HG02571 (cell line): ENCODE results near the gene GLCCI1.
"Not testable (repeated sequence)": the region's sequence is repeated elsewhere in the genome, so short reads cannot be mapped to it uniquely, and the experiment has no call there.

Experiments
- ATAC-seq: cut with Tn5 transposase; IDR thresholded peaks from one replicate; pipeline ENCODE4 v1.9.1; 2021; ENCODE audit warnings: mild to moderate bottlenecking, moderate library complexity; ENCODE audit not compliant: unreplicated experiment

Gene GLCCI1

DNA sequence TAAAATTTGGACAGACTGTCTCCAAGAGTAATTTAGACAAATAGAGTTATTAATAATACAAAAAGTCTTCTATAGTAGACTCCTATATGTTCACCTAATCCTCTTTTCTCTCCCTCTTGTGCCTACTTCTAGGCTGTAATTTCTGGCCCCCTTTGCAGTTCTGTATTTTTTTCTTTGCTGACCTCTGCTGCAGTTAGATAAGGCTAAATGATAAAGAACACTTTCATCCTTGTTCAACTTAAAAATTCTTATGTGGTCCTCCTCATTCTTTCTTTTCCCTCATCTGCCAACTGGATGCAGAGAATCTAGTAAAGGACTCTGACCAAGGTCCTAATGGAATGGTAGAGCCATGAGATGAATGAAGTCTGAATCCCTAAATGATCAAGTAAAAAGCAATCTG, 20.1 kb downstream of the GLCCI1 start:
- no peak for ATAC-seq

DNA sequence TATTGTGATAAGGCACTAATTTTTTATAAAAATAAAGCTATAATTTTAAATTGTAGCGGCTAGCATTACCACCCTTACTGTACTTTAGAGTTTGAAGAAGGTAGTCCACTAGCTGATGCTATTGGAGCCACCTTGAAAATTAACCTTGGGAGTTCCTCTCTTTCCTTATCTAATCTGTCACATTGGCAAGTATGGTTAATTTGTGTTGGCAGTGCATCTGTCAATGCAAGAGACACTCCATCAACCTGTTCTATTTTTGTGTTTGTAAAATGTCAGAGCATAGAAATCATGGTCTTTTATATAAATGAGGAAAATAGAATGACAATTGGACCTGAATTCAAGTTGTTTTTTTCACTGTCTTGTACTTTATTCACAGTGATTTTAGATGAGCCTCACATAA, 20.5 kb downstream of the GLCCI1 start:
- no peak for ATAC-seq

DNA sequence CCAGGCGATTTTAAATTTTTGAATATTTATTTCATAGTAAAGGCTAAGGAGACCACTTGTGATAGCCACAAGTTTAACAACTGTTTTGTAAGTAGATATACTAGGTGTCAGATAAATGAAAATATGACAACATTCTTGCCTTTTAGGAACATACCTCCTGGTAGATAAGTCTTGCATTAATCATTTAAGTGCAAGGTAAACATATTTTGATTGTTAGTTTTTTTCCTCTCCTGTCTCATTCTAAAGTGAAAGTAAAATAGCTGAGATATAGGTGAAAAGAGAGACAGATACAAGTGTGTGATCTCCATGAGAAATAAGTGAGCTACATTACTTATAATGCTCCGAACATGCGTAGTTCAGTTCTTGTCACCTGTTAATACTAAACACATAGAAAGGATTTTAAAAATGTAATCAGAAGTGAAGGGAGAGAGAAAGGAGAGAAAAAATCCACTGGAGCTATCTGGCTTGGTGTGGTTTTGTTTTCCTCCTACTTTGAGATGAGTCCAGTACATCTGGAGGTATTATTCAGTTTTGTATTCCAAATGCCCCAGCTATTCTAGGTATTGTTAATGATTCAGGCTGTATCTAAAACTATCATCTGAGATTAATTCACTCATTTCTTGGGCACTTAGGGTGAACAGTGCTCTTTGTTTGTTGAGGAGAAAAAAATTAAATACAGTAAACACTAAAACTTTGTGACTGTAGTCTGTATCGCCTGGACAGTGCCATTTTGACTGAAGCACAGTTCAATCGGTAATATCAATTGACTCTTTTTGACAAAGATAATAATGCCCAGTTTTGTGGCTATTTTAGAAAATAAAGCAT, 21.2 kb downstream of the GLCCI1 start:
- ATAC-seq: no peak

DNA sequence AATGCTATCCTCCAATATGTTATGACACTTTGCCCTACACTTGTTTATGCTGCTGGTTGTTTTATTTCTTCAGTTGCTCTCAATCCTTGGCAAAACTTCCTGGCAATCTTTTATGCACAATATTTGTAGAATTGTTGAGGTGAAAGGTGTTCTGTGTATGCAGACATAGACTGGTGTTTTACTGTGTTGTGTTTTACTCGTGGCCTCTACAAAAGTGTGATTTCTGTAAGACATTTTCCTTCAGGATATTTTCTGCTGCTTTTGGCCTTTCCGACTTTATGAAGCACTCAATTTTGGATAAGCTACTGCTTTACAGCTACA, 21.8 kb downstream of the GLCCI1 start:
- no peak for ATAC-seq

DNA sequence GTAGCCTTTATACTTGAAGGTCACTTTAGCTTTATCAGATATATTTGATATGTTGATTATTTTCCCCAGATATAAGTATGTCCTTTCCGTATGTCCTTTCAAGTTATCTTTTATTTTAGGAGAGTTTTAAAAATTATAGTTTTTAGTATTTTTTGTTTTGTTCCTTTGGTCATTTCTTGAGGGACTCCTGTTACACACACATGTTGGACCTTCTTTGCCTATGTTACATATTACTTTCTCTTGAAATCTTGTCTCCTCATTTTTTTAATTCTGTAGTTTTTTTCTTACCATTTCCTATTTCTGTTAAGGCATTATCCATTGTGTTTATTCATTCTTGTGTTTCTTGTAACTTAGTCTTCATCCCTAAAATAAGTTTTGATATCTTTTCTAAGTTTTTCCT, 23.9 kb downstream of the GLCCI1 start:
- ATAC-seq: no peak

DNA sequence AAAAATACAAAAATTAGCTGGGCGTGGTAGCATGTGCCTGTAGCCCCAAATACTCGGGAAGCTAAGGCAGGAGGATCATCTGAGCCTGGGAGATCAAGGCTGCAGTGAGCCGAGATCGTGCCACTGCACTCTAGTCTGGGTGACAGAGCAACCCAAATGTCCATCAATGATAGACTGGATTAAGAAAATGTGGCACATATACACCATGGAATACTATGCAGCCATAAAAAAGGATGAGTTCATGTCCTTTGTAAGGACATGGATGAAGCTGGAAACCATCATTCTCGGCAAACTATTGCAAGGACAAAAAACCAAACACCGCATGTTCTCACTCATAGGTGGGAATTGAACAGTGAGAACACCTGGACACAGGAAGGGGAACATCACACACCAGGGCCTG, 26.8 kb downstream of the GLCCI1 start:
- ATAC-seq: not testable (repeated sequence)

DNA sequence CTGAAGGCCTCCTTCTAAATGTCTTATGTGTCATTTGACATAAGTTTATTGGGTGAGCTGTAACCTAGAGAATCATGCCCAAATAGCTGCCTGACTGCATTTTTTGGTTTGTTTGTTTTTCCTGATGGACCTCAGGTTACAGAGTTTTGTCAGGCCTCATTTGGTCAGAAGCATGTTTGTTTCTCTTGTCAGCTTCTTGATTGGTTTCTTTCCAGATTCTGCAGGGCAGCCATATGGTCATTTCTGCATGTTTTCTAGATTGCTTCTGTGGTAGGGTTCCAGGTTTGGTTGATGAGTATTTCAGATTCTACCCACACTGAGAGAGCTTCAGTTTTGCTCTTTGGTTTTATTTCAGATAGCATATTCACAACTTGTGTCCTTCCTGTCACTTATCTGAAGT, 28.0 kb downstream of the GLCCI1 start:
- no peak for ATAC-seq

DNA sequence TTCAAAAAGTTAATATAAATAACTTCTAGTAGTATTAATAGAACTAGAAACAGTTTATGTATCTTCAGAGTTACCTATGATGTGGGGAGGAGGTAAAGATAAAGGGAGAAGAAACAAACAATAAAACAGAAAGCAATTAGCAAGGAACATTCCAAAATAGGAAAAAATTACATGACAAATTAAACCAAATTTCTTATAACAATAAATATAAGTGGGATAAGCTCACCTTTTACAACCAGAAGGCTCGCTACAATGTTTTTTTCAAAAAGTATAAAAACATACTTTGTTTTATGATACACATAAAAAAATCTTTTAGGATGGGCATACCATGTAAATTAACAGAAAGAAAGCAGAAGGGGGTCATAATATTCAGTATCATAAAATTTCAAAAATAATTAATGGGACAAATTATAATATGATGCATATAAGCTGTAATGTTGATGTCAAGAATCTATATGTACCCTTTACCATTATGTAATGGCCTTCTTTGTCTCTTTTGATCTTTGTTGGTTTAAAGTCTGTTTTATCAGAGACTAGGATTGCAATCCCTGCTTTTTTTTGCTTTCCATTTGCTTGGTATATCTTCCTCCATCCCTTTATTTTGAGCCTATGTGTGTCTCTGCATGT, 31.8 kb downstream of the GLCCI1 start:
- ATAC-seq: no peak

DNA sequence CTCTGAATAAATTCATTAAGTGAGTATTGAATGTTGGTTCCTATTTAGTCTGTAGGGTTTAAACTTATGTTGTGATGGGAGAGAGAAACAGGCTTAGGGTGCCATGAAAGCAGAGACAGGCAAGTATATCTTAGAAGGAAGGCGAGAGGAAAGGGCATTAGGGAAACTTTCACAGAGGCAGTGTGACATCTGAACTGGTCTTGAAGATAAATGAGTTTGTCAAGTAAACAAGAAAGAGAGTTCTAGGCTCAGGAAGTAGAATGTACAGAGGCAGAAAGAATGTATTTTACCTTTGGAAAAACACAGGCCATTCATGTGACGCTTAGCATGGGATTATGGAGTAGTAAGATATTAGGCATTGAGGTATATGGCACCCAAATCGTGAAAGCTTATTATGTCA, 34.5 kb downstream of the GLCCI1 start:
- no peak for ATAC-seq

DNA sequence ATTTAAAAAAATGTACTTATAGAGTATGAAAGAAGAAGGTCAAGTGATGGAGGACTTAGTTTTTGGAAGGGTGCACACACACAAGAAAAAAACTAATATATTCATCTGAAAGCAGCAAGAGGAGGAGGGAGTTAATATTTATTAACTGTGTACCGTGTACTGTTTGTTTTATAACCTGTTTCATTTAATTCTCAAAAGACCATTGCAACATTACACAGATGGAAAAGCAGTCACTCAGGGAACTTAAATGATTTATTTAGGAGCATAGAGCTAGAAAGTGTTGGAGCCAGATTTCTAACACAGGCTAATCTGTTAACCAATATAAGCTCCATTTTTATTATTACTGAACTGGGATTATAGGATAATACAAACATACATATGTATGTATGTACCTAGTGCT, 36.7 kb downstream of the GLCCI1 start:
- no peak for ATAC-seq

DNA sequence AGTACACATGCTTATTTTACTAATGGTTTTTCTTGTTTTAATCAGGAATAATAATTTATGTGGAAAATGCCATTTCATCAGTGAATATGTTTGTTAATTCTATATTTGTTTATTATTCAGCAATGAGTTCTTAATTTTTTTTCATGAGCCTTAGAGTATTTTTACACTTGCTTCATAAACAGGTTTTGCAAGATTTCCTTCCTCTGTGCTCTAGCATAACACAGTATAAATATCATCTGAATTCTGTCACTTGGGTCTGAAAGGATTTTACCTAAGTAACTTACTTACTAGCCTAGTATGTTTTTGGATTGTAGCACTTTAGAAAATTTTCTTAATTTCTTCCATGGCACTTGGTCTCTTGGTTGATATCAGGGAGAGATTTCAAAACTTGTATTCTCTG, 45.8 kb downstream of the GLCCI1 start:
- no peak for ATAC-seq

DNA sequence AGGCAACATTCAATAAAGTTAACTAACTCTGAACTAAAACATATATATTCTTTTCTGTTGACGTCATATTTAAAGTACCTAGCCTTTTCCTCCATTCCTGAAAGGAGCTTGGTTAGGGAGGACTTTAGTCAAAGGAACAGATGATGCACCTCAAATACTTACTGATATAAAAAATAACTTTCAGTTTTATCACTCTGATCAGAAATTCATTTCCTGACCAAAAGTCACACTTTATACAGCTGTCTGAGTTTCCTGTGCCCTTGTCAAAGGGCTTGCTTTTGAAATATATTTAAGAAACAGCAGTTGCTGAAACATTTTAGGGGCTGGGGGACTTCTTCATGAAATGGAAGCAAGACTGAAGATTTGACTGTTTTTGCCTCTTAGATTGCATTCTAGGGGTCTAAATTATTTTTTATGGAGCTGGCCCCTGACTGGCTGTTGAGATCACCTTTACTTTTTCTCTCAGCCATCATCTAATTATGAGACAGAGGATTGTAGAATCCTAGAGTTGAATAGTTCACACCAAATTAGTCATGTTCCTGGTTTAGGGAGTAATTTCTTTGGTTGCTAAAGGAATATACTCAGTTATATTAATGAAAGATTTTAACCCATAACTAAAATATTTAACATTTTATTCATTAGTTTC, 46.6 kb downstream of the GLCCI1 start:
- no peak for ATAC-seq

DNA sequence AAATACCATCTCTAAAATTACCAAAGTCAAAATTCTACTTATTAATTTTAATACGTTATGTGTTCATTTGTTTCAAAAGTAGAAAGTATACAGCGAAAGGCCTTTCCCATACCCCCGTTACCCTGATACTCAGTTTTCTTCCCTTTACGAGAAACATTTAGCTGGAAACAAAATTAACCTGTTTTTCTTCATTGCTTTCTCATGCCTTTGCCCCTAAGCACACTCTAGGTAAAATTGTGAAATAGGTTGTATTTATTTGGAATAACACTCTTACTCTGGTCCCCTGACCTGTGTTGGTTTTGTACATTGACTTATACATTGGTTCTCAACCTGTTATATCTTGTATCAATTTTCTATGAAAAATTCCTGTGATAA, 47.1 kb downstream of the GLCCI1 start:
- ATAC-seq: no peak

DNA sequence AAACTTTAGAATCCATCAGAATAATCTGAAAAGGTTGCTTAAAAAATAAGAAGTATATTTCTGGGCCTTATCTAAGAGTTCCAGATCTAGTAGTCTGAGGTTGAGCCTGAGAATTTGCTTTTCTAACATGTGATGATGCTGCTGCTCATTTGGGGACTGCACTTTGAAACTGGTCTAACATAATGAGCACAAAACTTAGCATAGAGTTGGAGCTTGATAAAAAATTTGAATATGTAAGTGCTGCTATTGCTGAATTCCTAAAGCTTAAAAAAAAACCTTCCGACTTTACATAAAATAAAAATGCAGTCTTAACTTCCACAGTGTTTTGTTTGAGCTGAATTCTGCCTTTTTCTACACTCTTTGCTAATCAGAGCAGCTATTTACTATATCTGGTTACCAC, 48.8 kb downstream of the GLCCI1 start:
- no peak for ATAC-seq

DNA sequence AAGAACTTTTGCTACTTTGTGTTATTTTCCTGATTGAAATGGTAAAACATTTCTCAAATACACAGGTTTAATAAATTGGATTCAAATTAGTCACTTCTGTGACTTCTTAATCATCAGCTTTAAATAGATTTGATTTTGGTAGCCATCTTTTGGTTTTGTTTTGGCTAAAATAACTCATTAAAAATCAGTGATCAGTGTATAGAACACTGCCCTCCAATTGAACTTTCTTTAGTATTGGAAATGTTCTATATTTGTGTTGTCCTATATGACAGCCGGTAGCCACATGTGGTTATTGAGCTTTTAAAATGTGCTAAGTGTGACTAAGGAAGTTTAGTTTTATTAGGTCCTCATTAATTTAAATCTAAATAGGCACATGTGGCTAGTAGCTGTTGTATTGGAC, 50.4 kb downstream of the GLCCI1 start:
- no peak for ATAC-seq

DNA sequence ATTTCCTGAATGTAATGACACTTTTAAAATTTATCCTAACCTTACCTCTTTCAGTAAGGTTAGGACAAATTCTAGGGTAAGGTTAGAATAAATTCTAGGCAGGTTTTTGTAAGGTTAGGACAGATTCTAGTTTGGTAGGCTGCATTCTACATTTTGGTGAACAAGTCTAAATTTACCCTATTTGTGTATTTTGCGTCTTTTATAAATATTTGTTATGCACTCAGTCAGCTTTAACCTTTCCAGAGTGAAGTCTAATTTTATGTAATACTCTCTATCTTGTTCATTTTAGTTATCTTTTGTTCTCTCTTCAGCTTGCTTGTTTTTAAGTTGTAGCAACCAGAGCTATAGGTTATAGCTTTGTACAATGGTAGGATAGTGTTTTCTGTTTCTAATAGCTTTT, 54.0 kb downstream of the GLCCI1 start:
- no peak for ATAC-seq

DNA sequence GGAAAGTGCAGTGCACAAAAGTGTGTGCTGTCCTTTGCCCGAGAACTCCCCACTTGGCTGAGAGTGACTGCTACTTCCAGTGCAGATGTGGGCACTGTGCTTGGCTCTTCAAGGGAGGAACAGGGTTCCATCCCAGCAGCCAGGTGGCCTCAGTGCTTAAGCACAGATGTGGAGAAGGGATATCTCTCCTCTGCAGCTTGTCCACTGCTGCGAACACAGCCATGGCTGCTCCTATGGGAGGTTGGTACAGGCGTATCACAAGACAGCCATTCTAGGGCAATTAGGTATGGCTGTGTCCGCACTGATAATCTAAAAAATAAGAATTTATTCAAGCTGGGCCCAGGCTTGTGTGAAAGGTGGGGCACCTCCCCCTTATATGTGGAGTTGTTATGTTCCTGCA, 66.6 kb downstream of the GLCCI1 start:
- no peak for ATAC-seq

DNA sequence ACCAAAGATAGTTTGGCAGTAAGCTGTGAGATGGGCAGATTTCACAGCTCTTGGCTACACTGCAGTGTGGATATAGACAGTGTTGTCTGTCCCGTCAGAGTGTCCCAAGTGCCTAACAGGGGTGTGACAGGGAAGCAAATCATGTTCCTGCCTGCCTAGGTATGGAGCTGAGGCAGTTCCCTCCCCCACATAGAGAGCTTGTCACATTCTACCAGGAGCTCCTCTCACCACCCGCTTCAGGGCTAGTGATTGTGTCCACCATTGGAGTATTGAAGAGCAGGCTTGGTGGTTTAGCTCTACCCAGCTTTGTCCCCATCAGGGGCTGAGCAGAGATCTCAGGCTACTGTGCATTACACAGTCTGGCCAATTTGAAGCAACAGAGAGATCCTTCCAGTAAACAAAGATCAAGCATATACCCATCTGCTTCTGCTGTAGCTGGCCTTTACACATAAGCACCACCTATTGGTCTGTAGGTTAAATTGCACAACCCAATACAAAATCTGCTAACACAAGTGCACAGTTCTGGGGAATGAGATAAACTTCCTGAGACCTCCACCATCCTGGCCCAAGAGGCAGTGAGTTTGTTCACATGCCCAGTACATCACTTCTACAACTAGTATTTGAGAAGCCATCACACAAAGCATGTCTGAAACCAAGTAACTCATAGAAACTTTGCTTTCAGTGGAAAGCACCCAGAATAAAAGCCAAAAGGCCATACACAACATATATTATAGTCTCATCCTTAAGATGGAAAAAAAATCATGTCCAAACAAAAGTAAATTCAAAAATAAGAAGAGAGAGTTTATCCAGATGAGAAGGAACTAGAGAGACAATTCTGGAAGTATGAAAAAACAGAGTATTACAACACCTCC, 67.3 kb downstream of the GLCCI1 start:
- ATAC-seq: peak; percentile 49

DNA sequence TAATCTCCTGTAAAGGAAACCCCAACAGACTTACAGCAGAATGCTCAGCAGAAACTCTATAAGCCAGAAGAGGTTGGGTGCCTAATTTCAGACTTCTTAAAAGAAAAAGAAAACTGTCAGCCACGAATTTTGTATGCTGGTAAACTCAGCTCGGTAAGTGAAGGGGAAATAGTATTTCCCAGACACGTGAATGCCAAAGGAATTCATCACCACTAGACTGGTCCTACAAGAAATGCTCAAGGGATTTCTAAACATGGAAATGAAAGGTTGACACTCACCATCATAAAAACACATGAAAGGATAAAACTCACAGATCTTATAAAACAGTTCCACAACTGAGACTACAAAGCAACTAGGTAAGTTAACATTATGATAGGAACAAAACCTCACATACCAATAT, 68.6 kb downstream of the GLCCI1 start:
- ATAC-seq: no peak

DNA sequence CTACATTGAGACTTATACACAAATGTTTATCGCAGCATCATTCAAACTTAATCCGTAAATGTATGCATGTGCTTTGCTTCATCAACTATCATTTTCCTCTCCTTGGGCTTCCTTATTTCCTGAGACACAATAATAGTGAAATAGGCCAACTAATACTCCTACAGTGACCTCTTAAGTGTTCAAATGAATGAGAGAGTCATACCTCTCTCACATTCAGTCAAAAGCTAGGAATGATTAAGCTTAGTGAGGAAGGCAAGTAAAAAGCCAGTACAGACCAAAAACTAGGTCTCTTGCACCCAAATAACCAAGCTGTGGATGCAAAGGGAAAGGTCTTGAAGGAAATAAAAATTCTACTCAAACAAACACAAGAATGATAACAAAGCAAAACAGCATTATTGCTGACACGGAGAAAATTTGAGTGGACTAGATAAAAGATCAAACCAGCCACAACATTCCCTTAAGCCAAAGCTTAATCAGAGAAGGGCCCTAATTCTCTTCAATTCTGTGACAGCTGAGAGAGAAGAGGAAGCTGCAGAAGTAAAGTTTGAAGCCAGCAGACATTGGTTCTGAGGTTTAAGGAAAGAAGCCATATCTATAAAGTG, 72.3 kb downstream of the GLCCI1 start:
- no peak for ATAC-seq
